ENCODE measurements around the gene TRUB1. TPM values are rescaled to one million over a fixed set of nuclear protein-coding genes. Genes with fewer than 3 reads are reported as not detected.

TRUB1 gene
- polyA plus RNA-seq, 1 experiment: 10.2 TPM

DNA sequence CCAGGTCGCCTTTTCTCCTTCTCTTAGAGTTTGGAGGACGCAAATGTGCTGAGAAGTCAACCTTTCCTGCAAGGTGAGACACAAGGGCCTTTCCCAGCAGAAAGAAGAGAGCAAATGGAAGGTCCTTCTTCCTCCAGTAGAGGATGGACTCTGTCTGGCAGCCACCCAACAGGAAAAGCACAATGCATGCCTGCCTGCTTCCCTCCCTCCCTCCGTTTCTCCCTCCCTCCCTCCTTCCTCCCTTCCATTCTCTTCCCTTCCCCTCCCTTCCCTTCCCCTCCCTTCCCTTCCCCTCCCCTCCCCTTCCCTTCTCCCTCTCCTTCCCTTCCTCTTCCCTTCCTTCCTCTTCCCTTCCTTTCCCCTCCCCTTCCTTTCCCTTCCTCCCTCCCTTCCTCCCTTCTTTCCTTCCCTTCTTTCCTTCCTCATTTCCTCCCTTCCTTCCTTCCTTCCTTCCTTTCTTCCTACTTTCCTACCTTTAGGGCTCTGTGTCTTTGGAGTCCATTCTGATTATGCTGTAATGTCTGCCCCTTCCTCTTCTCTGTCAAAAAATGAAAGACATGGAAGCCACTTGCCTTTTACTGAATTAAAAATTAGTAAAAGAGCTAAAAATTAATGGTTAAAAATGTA lies 66.4 kb downstream of the TRUB1 start:
- no peak for DNase-seq (ENCODE audit: low read depth)
- TF ChIP-seq, protein P1, sequence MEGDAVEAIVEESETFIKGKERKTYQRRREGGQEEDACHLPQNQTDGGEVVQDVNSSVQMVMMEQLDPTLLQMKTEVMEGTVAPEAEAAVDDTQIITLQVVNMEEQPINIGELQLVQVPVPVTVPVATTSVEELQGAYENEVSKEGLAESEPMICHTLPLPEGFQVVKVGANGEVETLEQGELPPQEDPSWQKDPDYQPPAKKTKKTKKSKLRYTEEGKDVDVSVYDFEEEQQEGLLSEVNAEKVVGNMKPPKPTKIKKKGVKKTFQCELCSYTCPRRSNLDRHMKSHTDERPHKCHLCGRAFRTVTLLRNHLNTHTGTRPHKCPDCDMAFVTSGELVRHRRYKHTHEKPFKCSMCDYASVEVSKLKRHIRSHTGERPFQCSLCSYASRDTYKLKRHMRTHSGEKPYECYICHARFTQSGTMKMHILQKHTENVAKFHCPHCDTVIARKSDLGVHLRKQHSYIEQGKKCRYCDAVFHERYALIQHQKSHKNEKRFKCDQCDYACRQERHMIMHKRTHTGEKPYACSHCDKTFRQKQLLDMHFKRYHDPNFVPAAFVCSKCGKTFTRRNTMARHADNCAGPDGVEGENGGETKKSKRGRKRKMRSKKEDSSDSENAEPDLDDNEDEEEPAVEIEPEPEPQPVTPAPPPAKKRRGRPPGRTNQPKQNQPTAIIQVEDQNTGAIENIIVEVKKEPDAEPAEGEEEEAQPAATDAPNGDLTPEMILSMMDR (IDR thresholded peaks at IDR 0.05; ENCODE audit: insufficient read depth, low read depth, low read length): no peak
- POLR2A ChIA-PET: interaction anchor here (0.6 kb wide), 1 partner anchor 86 kb away, joined by 5 read pairs; no protein-coding TSS in a partner anchor
- CTCF ChIA-PET: no interaction called here
- Histone ChIP-seq H3K36me3 (ENCODE audit: control insufficient read depth, insufficient read depth, low read length) (no peaks in the 10 kb centered on the region), H3K4me3 (ENCODE audit: low read depth, low read length) (no peak overlapping the region), H3K27me3 (ENCODE audit: control insufficient read depth, insufficient read depth, low read length) (no peaks in the 10 kb centered on the region; the same call in 1 of the 2 replicates)

DNA sequence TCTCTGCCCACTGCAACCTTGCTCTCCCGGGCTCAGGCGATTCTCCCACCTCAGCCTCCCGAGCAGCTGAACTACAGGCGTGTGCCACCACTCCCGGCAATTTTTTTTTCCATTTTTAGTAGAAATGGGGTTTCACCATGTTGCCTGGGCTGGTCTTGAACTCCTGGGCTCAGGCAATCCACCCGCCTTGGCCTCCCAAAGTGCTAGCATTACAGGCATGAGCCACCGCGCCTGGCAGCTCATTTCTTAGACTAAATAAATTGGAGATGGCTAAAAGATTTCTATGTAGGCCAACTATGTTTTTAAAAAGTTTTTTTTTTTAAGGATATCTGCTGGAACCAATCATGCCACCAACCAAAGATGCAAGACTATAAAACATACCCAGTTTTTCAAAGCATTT lies 67.8 kb downstream of the TRUB1 start:
- DNase-seq (ENCODE audit: low read depth): no peak
- Histone ChIP-seq H3K4me3 (ENCODE audit: low read depth, low read length) (no peak overlapping the region), H3K27me3 (ENCODE audit: control insufficient read depth, insufficient read depth, low read length) (no peaks in the 10 kb centered on the region; the same call in 1 of the 2 replicates), H3K36me3 (ENCODE audit: control insufficient read depth, insufficient read depth, low read length) (no peaks in the 10 kb centered on the region)
- ChIA-PET POLR2A (no interaction called here), CTCF (interaction anchor here (0.6 to 1.1 kb wide), 2 partner anchors 15 to 161 kb away, joined by 3 to 4 read pairs; no protein-coding TSS in a partner anchor)
- TF ChIP-seq, protein P1 (IDR thresholded peaks at IDR 0.05; ENCODE audit: insufficient read depth, low read depth, low read length): no peak

DNA sequence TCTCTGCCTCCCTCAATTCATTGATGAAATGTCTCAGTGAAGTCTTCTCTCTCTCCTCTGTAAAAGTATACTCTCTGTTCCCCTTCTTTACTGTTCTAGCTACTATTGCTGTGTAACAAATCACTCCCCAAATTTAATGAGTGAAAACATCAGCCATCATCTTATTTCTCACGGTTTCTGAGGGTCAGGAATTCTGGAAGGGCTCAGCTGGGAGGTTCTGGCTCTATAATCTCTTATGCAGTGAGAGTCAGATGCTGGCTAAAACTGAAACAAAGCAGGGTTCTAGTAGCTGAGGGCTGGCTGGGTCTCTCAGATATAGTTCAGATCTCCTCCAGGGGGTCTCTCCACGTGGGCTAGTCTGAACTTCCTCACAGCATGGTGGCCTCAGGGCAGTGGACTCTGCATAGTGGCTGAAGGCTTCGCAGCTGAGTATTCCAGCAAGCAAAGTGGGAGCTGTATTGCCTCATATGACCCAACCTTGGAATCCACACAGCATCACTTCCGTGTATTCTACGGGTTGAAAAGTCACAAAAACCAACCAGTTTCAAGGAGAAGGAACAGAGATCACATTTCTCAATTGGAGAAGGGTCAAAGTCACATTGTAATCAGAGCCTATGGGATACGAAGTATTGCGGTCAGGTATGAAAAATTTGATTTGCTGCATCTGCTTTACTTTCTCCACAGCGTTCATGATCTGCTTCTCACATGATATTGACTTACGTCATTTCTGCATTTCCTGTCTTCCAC lies 80.4 kb downstream of the TRUB1 start:
- Histone ChIP-seq H3K4me3 (ENCODE audit: low read depth, low read length) (no peak overlapping the region), H3K36me3 (ENCODE audit: control insufficient read depth, insufficient read depth, low read length) (no peaks in the 10 kb centered on the region), H3K27me3 (ENCODE audit: control insufficient read depth, insufficient read depth, low read length) (no peaks in the 10 kb centered on the region)
- ChIA-PET POLR2A (no interaction called here), CTCF (interaction anchor here (1.0 kb wide), 2 partner anchors 13 to 48 kb away, joined by 3 read pairs; no protein-coding TSS in a partner anchor)
- TF ChIP-seq, protein P1 (IDR thresholded peaks at IDR 0.05; ENCODE audit: insufficient read depth, low read depth, low read length): no peak
- no peak for DNase-seq (ENCODE audit: low read depth)

DNA sequence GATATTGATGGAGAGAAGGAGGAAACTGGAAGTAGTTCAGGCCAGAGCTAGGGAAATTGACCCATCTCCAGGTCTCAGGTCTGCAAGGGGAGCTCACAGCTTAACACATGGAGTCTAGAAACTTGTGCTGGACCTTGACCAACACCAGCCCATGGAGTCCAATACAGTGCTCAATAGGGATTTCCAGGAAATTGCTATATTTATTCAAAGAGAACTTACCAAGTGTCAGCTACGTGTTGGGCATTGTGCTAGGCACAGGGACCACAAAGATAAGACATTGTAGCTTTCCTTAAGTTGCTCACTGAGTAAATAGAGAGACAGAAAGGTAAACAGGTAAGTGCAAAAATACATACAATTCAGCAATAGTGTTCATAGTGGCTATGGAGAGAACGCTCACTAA lies 82.5 kb downstream of the TRUB1 start:
- ChIA-PET POLR2A (no interaction called here), CTCF (interaction anchor here (0.9 to 1.2 kb wide), 2 partner anchors 15 to 242 kb away, joined by 3 read pairs; no protein-coding TSS in a partner anchor)
- no peak for DNase-seq (ENCODE audit: low read depth)
- TF ChIP-seq, protein P1 (IDR thresholded peaks at IDR 0.05; ENCODE audit: insufficient read depth, low read depth, low read length): no peak
- H3K4me3 ChIP-seq (ENCODE audit: low read depth, low read length): no peak overlapping the region
- H3K36me3 ChIP-seq (ENCODE audit: control insufficient read depth, insufficient read depth, low read length): no peaks in the 10 kb centered on the region
- H3K27me3 ChIP-seq (ENCODE audit: control insufficient read depth, insufficient read depth, low read length): peaks cover 3% of the 10 kb centered on the region

DNA sequence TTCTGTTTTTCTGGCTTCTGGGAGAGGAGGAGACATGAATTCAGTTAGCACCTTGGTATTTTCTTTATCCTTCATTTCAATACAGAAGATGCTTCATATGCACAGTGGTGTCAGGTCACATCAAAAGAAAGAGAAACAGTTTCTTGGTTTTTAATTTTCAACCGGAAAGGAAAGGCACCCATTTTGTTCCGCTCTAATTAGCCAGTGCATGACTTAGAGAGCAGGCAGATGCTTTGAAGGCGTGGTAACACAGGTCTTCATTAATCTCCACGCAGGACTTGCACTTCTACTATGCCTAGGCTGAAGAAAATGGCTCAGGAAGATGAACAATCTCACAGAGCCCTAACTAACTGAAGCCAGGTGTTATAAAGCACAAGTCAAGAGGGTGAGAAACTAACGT lies 84.7 kb downstream of the TRUB1 start:
- CTCF ChIA-PET: no interaction called here
- TF ChIP-seq, protein P1 (IDR thresholded peaks at IDR 0.05; ENCODE audit: insufficient read depth, low read depth, low read length): no peak
- Histone ChIP-seq H3K27me3 (ENCODE audit: control insufficient read depth, insufficient read depth, low read length) (peaks cover 3% of the 10 kb centered on the region), H3K36me3 (ENCODE audit: control insufficient read depth, insufficient read depth, low read length) (no peaks in the 10 kb centered on the region), H3K4me3 (ENCODE audit: low read depth, low read length) (no peak overlapping the region)
- POLR2A ChIA-PET: no interaction called here
- no peak for DNase-seq (ENCODE audit: low read depth)

All from BJ (cell line).